Measurements from ENCODE around the gene TMTC2. TPM values are rescaled to one million over a fixed set of nuclear protein-coding genes. Genes with fewer than 3 reads are reported as not detected.

The TMTC2 gene
- total RNA-seq (2014; rRNA removed; shearing (Covaris generic)), result 3.5 and 5.6 TPM in 2 replicates
- 0.36 and 0.58 TPM in 2 replicates for polyA plus RNA-seq (2016; fragmentation: Nextera tagmentation; extraction: Ambion mirVana)

- peak within 1 kb of the TSS; percentile 51 for H3K27ac ChIP-seq
- in situ Hi-C loops (cut with MboI), result loop anchor here (25.0 kb wide), 2 partner anchors 1701 to 1801 kb away; no protein-coding TSS in a partner anchor
- 1 to 2% methylated on average over 26 to 39 of the region's 39 CpGs for WGBS, 2 experiments (ENCODE audit: low coverage in 1 of 2, low lambda C conversion rate in 2 of 2, missing lambda C conversion rate in 2 of 2)
Measured at GRCh38 chr12:82686168-82687020, at the start of gene TMTC2. TSS of gene TMTC2 (plus strand) at chr12:82686906.

GRCh38 chr12:82638324-82638723, 48.4 kb upstream of the TMTC2 start:
- no peaks in the 10 kb centered on the region for H3K36me3 ChIP-seq (ENCODE audit: low read depth)
- no peaks in the 10 kb centered on the region for H3K9me2 ChIP-seq (ENCODE audit: insufficient read depth)
- no peak overlapping the region for H3K4me3 ChIP-seq
- no peak overlapping the region for H3K27ac ChIP-seq
- H3K27me3 ChIP-seq (replicated peaks; ENCODE audit: insufficient read depth), result no peaks in the 10 kb centered on the region
- no peak for DNase-seq
- no peak overlapping the region for H3K4me2 ChIP-seq (ENCODE audit: unreplicated experiment)
- TF ChIP-seq EZH2phosphoT487 (IDR thresholded peaks at IDR 0.05; ENCODE audit: insufficient read depth, low read depth), result no peak
- TF ChIP-seq EZH2 (IDR thresholded peaks at IDR 0.05; ENCODE audit: insufficient read depth, poor library complexity, severe bottlenecking), result no peak
- no peaks in the 10 kb centered on the region for H3K4me1 ChIP-seq (ENCODE audit: insufficient read depth)
- H4K20me1 ChIP-seq (ENCODE audit: insufficient read depth), result no peaks in the 10 kb centered on the region
- no peak overlapping the region for H2AFZ ChIP-seq
- H3K79me2 ChIP-seq (ENCODE audit: insufficient read depth), result no peaks in the 10 kb centered on the region
- WGBS, 2 experiments (ENCODE audit: low coverage in 1 of 2, low lambda C conversion rate in 2 of 2, missing lambda C conversion rate in 2 of 2), result 74 to 94% methylated on average over 1 of the region's 1 CpG
- in situ Hi-C loops (cut with MboI), result no loop called here
- no peak overlapping the region for H3K9ac ChIP-seq
- H3F3A ChIP-seq (ENCODE audit: insufficient read depth), result no peaks in the 10 kb centered on the region
- no peaks in the 10 kb centered on the region for H3K9me3 ChIP-seq (ENCODE audit: low read depth)

More at GRCh38 chr12:82686168-82687020, at the start of gene TMTC2:
- Histone ChIP-seq H3K4me2 (ENCODE audit: unreplicated experiment) (peak within 1 kb of the TSS; percentile 90), H2AFZ (peak within 1 kb of the TSS; percentile 94), H3K9ac (peak within 1 kb of the TSS; percentile 78), H3K4me1 (ENCODE audit: insufficient read depth) (peaks cover 12% of the 10 kb centered on the region), H3K36me3 (ENCODE audit: low read depth) (no peaks in the 10 kb centered on the region), H3K27me3 (replicated peaks; ENCODE audit: insufficient read depth) (peaks cover 4% of the 10 kb centered on the region; the same call in 1 of the 2 replicates), H3K9me3 (ENCODE audit: low read depth) (no peaks in the 10 kb centered on the region), H3K79me2 (ENCODE audit: insufficient read depth) (0 out of 2 replicates have a peak, but pooled peaks cover 4% of the 10 kb centered on the region), H3K9me2 (ENCODE audit: insufficient read depth) (no peaks in the 10 kb centered on the region), H4K20me1 (ENCODE audit: insufficient read depth) (no peaks in the 10 kb centered on the region), H3F3A (ENCODE audit: insufficient read depth) (no peaks in the 10 kb centered on the region), H3K4me3 (peak within 1 kb of the TSS; percentile 98)
- TF ChIP-seq EZH2 (IDR thresholded peaks at IDR 0.05; ENCODE audit: insufficient read depth, poor library complexity, severe bottlenecking), result no peak
- TF ChIP-seq EZH2phosphoT487 (IDR thresholded peaks at IDR 0.05; ENCODE audit: insufficient read depth, low read depth), result no peak
- DNase-seq, result peak; percentile 96

- H3K36me3 ChIP-seq (ENCODE audit: low read depth), result no peaks in the 10 kb centered on the region
- H2AFZ ChIP-seq, result no peak overlapping the region
- TF ChIP-seq EZH2phosphoT487 (IDR thresholded peaks at IDR 0.05; ENCODE audit: insufficient read depth, low read depth) (no peak), EZH2 (IDR thresholded peaks at IDR 0.05; ENCODE audit: insufficient read depth, poor library complexity, severe bottlenecking) (no peak)
- no peak overlapping the region for H3K27ac ChIP-seq
- in situ Hi-C loops (cut with MboI), result no loop called here
- 0 to 6% methylated on average over 2 of the region's 2 CpGs for WGBS, 2 experiments (ENCODE audit: low coverage in 1 of 2, low lambda C conversion rate in 2 of 2, missing lambda C conversion rate in 2 of 2)
- H3K9ac ChIP-seq, result no peak overlapping the region
- H3K9me2 ChIP-seq (ENCODE audit: insufficient read depth), result no peaks in the 10 kb centered on the region
- H3K27me3 ChIP-seq (replicated peaks; ENCODE audit: insufficient read depth), result no peaks in the 10 kb centered on the region
- H4K20me1 ChIP-seq (ENCODE audit: insufficient read depth), result no peaks in the 10 kb centered on the region
- H3F3A ChIP-seq (ENCODE audit: insufficient read depth), result no peaks in the 10 kb centered on the region
- no peak overlapping the region for H3K4me2 ChIP-seq (ENCODE audit: unreplicated experiment)
- no peaks in the 10 kb centered on the region for H3K9me3 ChIP-seq (ENCODE audit: low read depth)
- no peak for DNase-seq
- no peaks in the 10 kb centered on the region for H3K79me2 ChIP-seq (ENCODE audit: insufficient read depth)
- no peak overlapping the region for H3K4me3 ChIP-seq
- H3K4me1 ChIP-seq (ENCODE audit: insufficient read depth), result no peaks in the 10 kb centered on the region
Measured at GRCh38 chr12:82644896-82645295, 41.8 kb upstream of the TMTC2 start.

- Histone ChIP-seq H3F3A (ENCODE audit: insufficient read depth) (no peaks in the 10 kb centered on the region), H3K4me3 (no peak overlapping the region), H4K20me1 (ENCODE audit: insufficient read depth) (no peaks in the 10 kb centered on the region), H2AFZ (no peak overlapping the region), H3K9me2 (ENCODE audit: insufficient read depth) (no peaks in the 10 kb centered on the region), H3K79me2 (ENCODE audit: insufficient read depth) (no peaks in the 10 kb centered on the region), H3K36me3 (ENCODE audit: low read depth) (no peaks in the 10 kb centered on the region), H3K27me3 (replicated peaks; ENCODE audit: insufficient read depth) (no peaks in the 10 kb centered on the region), H3K4me2 (ENCODE audit: unreplicated experiment) (no peak overlapping the region), H3K27ac (no peak overlapping the region), H3K9me3 (ENCODE audit: low read depth) (no peaks in the 10 kb centered on the region), H3K4me1 (ENCODE audit: insufficient read depth) (0 out of 2 replicates have a peak, but pooled peaks cover 1% of the 10 kb centered on the region), H3K9ac (no peak overlapping the region)
- DNase-seq, result no peak
- in situ Hi-C loops (cut with MboI), result no loop called here
- TF ChIP-seq EZH2phosphoT487 (IDR thresholded peaks at IDR 0.05; ENCODE audit: insufficient read depth, low read depth), result no peak
- TF ChIP-seq EZH2 (IDR thresholded peaks at IDR 0.05; ENCODE audit: insufficient read depth, poor library complexity, severe bottlenecking), result no peak
Measured at GRCh38 chr12:82645414-82645813, 41.3 kb upstream of the TMTC2 start.

Data from GM23248 (cell line).